DLD1 (cell line): Measurements from ENCODE around the gene ZFAND4.
"Not testable (repeated sequence)": the region's sequence is repeated elsewhere in the genome, so short reads cannot be mapped to it uniquely, and the experiment has no call there.

ENCODE experiments used
- in situ Hi-C: cut with HindIII; loops from 2 replicates; pipeline ENCODE4 v1.10.0; 2017; ENCODE audit warnings: low sequenced_read_pairs

The ZFAND4 gene

GRCh38 chr10:45592432-45592831 lies 80.1 kb downstream of the ZFAND4 start:
- in situ Hi-C loops, result no loop called here

- in situ Hi-C loops, result no loop called here
Measured at GRCh38 chr10:45591280-45591679, 81.3 kb downstream of the ZFAND4 start.

- in situ Hi-C loops, result no loop called here
Measured at GRCh38 chr10:45589868-45590267, 82.7 kb downstream of the ZFAND4 start.

- in situ Hi-C loops, result no loop called here
Measured at GRCh38 chr10:45589009-45589408, 83.6 kb downstream of the ZFAND4 start.

GRCh38 chr10:45586028-45586824 lies 86.3 kb downstream of the ZFAND4 start:
- in situ Hi-C loops, result no loop called here

GRCh38 chr10:45585131-45585530 lies 87.4 kb downstream of the ZFAND4 start:
- in situ Hi-C loops, result no loop called here

GRCh38 chr10:45582386-45582781 lies 90.2 kb downstream of the ZFAND4 start:
- in situ Hi-C loops, result no loop called here

GRCh38 chr10:45581582-45582385 lies 90.8 kb downstream of the ZFAND4 start:
- in situ Hi-C loops, result no loop called here

GRCh38 chr10:45581216-45581549 lies 91.4 kb downstream of the ZFAND4 start:
- in situ Hi-C loops, result no loop called here

- in situ Hi-C loops, result no loop called here
Measured at GRCh38 chr10:45580371-45581215, 92.0 kb downstream of the ZFAND4 start.

- in situ Hi-C loops, result no loop called here
Measured at GRCh38 chr10:45578384-45578971, 94.1 kb downstream of the ZFAND4 start.

GRCh38 chr10:45575966-45576597 lies 96.5 kb downstream of the ZFAND4 start:
- in situ Hi-C loops, result no loop called here

GRCh38 chr10:45575032-45575761 lies 97.4 kb downstream of the ZFAND4 start:
- in situ Hi-C loops, result not testable (repeated sequence)

- in situ Hi-C loops, result no loop called here
Measured at GRCh38 chr10:45569471-45569870, 103.1 kb downstream of the ZFAND4 start.

GRCh38 chr10:45566415-45566814 lies 106.2 kb downstream of the ZFAND4 start:
- in situ Hi-C loops, result no loop called here
